ENCODE results near the gene CRELD1. TPM values are rescaled to one million over a fixed set of nuclear protein-coding genes. Genes with fewer than 3 reads are reported as not detected.

CRELD1 gene
- total and polyA plus RNA-seq, 2 of the 13 experiments (the other 11 are each of a cell fraction or from before 2014, with no cell fraction given), result 27.1 to 61.9 TPM

DNA sequence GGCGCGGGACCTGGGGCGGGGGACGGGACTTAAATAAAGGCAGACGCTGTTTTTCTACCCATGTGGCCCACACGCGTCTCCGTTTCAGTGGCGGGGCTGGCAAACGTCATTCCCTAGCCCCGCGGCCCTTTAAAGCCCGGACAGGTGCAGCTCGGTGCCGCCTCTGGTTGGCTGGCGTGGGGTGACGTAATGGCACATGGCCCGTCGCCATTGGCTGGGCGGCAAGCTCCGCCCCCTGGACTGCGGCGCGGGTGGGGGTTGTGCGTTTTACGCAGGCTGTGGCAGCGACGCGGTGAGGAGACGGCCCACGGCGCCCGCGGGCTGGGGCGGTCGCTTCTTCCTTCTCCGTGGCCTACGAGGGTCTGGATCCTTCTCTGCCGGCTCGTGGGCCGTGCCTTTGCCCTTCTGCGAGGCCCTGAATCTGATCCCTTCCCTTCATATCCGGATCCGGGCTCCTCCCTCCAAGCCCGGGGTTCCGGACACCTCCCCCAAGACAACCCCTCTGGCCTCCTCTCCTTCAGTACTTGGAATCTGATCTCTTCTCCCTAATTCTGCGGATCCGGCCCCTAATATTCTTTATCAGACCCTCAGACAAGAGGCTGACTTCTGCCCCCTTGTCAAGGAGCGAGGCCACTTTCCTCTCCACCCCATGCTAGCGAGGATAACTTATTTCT is at the start of gene CRELD1 (continued):
- TF ChIP-seq, protein P1, sequence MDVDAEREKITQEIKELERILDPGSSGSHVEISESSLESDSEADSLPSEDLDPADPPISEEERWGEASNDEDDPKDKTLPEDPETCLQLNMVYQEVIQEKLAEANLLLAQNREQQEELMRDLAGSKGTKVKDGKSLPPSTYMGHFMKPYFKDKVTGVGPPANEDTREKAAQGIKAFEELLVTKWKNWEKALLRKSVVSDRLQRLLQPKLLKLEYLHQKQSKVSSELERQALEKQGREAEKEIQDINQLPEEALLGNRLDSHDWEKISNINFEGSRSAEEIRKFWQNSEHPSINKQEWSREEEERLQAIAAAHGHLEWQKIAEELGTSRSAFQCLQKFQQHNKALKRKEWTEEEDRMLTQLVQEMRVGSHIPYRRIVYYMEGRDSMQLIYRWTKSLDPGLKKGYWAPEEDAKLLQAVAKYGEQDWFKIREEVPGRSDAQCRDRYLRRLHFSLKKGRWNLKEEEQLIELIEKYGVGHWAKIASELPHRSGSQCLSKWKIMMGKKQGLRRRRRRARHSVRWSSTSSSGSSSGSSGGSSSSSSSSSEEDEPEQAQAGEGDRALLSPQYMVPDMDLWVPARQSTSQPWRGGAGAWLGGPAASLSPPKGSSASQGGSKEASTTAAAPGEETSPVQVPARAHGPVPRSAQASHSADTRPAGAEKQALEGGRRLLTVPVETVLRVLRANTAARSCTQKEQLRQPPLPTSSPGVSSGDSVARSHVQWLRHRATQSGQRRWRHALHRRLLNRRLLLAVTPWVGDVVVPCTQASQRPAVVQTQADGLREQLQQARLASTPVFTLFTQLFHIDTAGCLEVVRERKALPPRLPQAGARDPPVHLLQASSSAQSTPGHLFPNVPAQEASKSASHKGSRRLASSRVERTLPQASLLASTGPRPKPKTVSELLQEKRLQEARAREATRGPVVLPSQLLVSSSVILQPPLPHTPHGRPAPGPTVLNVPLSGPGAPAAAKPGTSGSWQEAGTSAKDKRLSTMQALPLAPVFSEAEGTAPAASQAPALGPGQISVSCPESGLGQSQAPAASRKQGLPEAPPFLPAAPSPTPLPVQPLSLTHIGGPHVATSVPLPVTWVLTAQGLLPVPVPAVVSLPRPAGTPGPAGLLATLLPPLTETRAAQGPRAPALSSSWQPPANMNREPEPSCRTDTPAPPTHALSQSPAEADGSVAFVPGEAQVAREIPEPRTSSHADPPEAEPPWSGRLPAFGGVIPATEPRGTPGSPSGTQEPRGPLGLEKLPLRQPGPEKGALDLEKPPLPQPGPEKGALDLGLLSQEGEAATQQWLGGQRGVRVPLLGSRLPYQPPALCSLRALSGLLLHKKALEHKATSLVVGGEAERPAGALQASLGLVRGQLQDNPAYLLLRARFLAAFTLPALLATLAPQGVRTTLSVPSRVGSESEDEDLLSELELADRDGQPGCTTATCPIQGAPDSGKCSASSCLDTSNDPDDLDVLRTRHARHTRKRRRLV (CRISPR knock-in tag; IDR thresholded peaks at IDR 0.05), result peak; percentile 49; the same call in 1 of the 2 replicates
- TF ChIP-seq ZNF747 (CRISPR knock-in tag; IDR thresholded peaks at IDR 0.05; ENCODE audit: borderline replicate concordance) (no peak), KAT8 (CRISPR knock-in tag; IDR thresholded peaks at IDR 0.05) (peak; percentile 77), JDP2 (CRISPR knock-in tag; IDR thresholded peaks at IDR 0.05; ENCODE audit: borderline replicate concordance) (no peak), ZNF160 (CRISPR knock-in tag; IDR thresholded peaks at IDR 0.05) (peak; percentile 60), HDAC1 (CRISPR knock-in tag; IDR thresholded peaks at IDR 0.05) (peak; percentile 69), SPEN (CRISPR knock-in tag; IDR thresholded peaks at IDR 0.05; ENCODE audit: low read depth) (no peak), TCF12 (IDR thresholded peaks at IDR 0.05) (no peak), TCF12 (CRISPR knock-in tag; IDR thresholded peaks at IDR 0.05) (no peak), ZNF792 (CRISPR knock-in tag; IDR thresholded peaks at IDR 0.05) (no peak; the same call in 1 of the 2 replicates), TBL1XR1 (IDR thresholded peaks at IDR 0.05; ENCODE audit: borderline replicate concordance, low read length, partially characterized antibody) (peak; percentile 22), ZNF790 (CRISPR knock-in tag; IDR thresholded peaks at IDR 0.05; ENCODE audit: borderline replicate concordance) (no peak; the same call in 1 of the 2 replicates), FOXP1 (IDR thresholded peaks at IDR 0.05) (no peak), FOXP1 (CRISPR knock-in tag; IDR thresholded peaks at IDR 0.05) (no peak)
- TF ChIP-seq, protein P2, sequence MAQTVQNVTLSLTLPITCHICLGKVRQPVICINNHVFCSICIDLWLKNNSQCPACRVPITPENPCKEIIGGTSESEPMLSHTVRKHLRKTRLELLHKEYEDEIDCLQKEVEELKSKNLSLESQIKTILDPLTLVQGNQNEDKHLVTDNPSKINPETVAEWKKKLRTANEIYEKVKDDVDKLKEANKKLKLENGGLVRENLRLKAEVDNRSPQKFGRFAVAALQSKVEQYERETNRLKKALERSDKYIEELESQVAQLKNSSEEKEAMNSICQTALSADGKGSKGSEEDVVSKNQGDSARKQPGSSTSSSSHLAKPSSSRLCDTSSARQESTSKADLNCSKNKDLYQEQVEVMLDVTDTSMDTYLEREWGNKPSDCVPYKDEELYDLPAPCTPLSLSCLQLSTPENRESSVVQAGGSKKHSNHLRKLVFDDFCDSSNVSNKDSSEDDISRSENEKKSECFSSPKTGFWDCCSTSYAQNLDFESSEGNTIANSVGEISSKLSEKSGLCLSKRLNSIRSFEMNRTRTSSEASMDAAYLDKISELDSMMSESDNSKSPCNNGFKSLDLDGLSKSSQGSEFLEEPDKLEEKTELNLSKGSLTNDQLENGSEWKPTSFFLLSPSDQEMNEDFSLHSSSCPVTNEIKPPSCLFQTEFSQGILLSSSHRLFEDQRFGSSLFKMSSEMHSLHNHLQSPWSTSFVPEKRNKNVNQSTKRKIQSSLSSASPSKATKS (CRISPR knock-in tag; IDR thresholded peaks at IDR 0.05), result no peak
- TF ChIP-seq, protein P3, sequence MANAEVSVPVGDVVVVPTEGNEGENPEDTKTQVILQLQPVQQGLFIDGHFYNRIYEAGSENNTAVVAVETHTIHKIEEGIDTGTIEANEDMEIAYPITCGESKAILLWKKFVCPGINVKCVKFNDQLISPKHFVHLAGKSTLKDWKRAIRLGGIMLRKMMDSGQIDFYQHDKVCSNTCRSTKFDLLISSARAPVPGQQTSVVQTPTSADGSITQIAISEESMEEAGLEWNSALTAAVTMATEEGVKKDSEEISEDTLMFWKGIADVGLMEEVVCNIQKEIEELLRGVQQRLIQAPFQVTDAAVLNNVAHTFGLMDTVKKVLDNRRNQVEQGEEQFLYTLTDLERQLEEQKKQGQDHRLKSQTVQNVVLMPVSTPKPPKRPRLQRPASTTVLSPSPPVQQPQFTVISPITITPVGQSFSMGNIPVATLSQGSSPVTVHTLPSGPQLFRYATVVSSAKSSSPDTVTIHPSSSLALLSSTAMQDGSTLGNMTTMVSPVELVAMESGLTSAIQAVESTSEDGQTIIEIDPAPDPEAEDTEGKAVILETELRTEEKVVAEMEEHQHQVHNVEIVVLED (CRISPR knock-in tag; IDR thresholded peaks at IDR 0.05; ENCODE audit: borderline replicate concordance), result peak; percentile 82
- TF ChIP-seq, protein P4, sequence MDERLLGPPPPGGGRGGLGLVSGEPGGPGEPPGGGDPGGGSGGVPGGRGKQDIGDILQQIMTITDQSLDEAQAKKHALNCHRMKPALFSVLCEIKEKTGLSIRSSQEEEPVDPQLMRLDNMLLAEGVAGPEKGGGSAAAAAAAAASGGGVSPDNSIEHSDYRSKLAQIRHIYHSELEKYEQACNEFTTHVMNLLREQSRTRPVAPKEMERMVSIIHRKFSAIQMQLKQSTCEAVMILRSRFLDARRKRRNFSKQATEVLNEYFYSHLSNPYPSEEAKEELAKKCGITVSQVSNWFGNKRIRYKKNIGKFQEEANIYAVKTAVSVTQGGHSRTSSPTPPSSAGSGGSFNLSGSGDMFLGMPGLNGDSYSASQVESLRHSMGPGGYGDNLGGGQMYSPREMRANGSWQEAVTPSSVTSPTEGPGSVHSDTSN (CRISPR knock-in tag; IDR thresholded peaks at IDR 0.05), result no peak
- TF ChIP-seq, protein P5, sequence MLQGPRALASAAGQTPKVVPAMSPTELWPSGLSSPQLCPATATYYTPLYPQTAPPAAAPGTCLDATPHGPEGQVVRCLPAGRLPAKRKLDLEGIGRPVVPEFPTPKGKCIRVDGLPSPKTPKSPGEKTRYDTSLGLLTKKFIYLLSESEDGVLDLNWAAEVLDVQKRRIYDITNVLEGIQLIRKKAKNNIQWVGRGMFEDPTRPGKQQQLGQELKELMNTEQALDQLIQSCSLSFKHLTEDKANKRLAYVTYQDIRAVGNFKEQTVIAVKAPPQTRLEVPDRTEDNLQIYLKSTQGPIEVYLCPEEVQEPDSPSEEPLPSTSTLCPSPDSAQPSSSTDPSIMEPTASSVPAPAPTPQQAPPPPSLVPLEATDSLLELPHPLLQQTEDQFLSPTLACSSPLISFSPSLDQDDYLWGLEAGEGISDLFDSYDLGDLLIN (CRISPR knock-in tag; IDR thresholded peaks at IDR 0.05; ENCODE audit: borderline replicate concordance), result 0 out of 2 replicates have a peak, but pooled peaks have one; percentile 60
